Measurements from ENCODE around the gene BRAF.

Gene BRAF

GRCh38 chr7:140873434-140873833 lies 51.3 kb downstream of the BRAF start:
- no peak overlapping the region for H3K27ac ChIP-seq (ENCODE audit: low read depth, low read length)
- H3K4me3 ChIP-seq (ENCODE audit: low read depth, low read length) = no peak overlapping the region
- no peaks in the 10 kb centered on the region for H3K36me3 ChIP-seq (ENCODE audit: control insufficient read depth, insufficient read depth, low read length)
- peaks cover 16% of the 10 kb centered on the region for H3K4me1 ChIP-seq (ENCODE audit: control insufficient read depth, insufficient read depth, low read length)
- no peak overlapping the region for H3K9ac ChIP-seq (ENCODE audit: low read depth, low read length)
- no peaks in the 10 kb centered on the region for H3K9me3 ChIP-seq (ENCODE audit: control insufficient read depth, insufficient read depth, low read length)
- no peaks in the 10 kb centered on the region for H3K27me3 ChIP-seq (ENCODE audit: control insufficient read depth, insufficient read depth, low read length)

- Histone ChIP-seq H3K36me3 (ENCODE audit: control insufficient read depth, insufficient read depth, low read length) (no peaks in the 10 kb centered on the region), H3K9me3 (ENCODE audit: control insufficient read depth, insufficient read depth, low read length) (no peaks in the 10 kb centered on the region), H3K9ac (ENCODE audit: low read depth, low read length) (no peak overlapping the region), H3K4me3 (ENCODE audit: low read depth, low read length) (no peak overlapping the region), H3K4me1 (ENCODE audit: control insufficient read depth, insufficient read depth, low read length) (peaks cover 9% of the 10 kb centered on the region; the same call in 1 of the 2 replicates), H3K27me3 (ENCODE audit: control insufficient read depth, insufficient read depth, low read length) (no peaks in the 10 kb centered on the region), H3K27ac (ENCODE audit: low read depth, low read length) (no peak overlapping the region)
Observed at GRCh38 chr7:140870003-140870402, 54.7 kb downstream of the BRAF start.

- Histone ChIP-seq H3K9ac (ENCODE audit: low read depth, low read length) (no peak overlapping the region), H3K4me3 (ENCODE audit: low read depth, low read length) (no peak overlapping the region), H3K27ac (ENCODE audit: low read depth, low read length) (no peak overlapping the region), H3K9me3 (ENCODE audit: control insufficient read depth, insufficient read depth, low read length) (no peaks in the 10 kb centered on the region), H3K36me3 (ENCODE audit: control insufficient read depth, insufficient read depth, low read length) (no peaks in the 10 kb centered on the region), H3K4me1 (ENCODE audit: control insufficient read depth, insufficient read depth, low read length) (peaks cover 9% of the 10 kb centered on the region; the same call in 1 of the 2 replicates), H3K27me3 (ENCODE audit: control insufficient read depth, insufficient read depth, low read length) (no peaks in the 10 kb centered on the region)
Observed at GRCh38 chr7:140869430-140869829, 55.3 kb downstream of the BRAF start.

DNA sequence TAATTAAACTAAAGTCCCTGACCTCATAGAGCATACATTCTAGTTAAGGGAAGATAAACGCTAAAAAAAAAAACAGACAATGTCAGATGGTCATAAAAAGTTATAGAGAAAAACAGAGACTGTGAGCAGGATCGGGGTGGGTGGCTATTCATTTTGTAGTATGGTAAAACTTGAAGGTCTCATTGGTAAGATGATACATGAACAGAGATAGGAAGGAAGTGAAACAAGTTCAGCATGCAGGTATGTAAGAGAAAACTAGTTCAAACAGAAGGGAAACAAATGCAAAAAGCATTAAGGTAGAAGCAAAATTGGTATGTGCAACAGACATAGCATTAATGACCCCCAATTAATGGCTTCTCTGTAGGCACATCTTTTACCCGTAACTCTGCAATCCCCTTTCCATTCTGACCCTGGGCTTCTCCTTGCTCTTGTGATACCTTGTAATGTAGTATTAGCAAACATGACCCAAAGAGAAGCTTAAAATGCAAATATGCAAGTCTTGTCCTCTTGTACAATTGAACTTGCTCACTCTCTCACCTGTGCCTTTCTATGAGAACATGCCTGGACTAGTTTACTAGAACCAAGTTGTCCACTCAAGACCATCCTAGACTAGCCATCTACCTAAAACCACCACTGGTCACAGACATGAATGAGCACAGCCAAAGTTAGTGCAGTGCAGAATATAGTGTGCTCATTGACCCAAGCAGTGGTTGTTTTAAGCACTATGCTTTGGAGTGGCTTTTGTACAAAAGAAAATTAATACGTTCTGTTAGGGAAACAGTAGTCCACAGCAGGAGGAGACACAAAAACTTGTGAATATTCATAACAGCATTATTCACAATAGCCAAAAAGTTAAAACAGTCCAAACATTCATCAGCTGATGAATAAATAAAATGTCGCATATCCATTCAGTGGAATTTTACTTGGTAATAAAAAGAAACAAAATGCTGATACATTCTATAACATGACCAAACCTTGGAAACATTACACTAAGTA lies 57.0 kb downstream of the BRAF start:
- Histone ChIP-seq H3K36me3 (ENCODE audit: control insufficient read depth, insufficient read depth, low read length) (no peaks in the 10 kb centered on the region), H3K9ac (ENCODE audit: low read depth, low read length) (no peak overlapping the region), H3K9me3 (ENCODE audit: control insufficient read depth, insufficient read depth, low read length) (no peaks in the 10 kb centered on the region), H3K27ac (ENCODE audit: low read depth, low read length) (no peak overlapping the region), H3K4me3 (ENCODE audit: low read depth, low read length) (no peak overlapping the region), H3K27me3 (ENCODE audit: control insufficient read depth, insufficient read depth, low read length) (no peaks in the 10 kb centered on the region), H3K4me1 (ENCODE audit: control insufficient read depth, insufficient read depth, low read length) (peaks cover 9% of the 10 kb centered on the region; the same call in 1 of the 2 replicates)

DNA sequence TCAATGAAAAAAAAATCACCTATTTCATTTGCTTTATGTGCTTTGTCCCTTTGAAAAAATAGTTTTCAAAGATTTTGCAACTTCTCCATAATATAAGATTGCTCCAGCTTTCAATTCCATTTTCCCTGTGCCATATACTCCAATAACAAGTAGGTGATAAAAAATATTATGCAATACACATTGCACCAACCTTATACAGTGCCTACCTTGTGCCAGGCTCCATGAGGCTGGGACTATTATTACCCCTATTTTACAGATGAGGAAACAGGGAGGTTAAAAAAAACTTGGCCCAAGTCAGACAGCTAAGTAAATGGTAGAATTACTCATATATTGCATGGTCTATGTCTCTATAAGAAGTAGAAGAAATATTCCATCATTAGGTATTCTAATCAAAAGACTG lies 57.8 kb downstream of the BRAF start:
- H3K27me3 ChIP-seq (ENCODE audit: control insufficient read depth, insufficient read depth, low read length) = no peaks in the 10 kb centered on the region
- H3K9ac ChIP-seq (ENCODE audit: low read depth, low read length) = no peak overlapping the region
- no peak overlapping the region for H3K27ac ChIP-seq (ENCODE audit: low read depth, low read length)
- H3K36me3 ChIP-seq (ENCODE audit: control insufficient read depth, insufficient read depth, low read length) = no peaks in the 10 kb centered on the region
- H3K9me3 ChIP-seq (ENCODE audit: control insufficient read depth, insufficient read depth, low read length) = no peaks in the 10 kb centered on the region
- H3K4me1 ChIP-seq (ENCODE audit: control insufficient read depth, insufficient read depth, low read length) = peaks cover 9% of the 10 kb centered on the region; the same call in 1 of the 2 replicates
- no peak overlapping the region for H3K4me3 ChIP-seq (ENCODE audit: low read depth, low read length)

- Histone ChIP-seq H3K27me3 (ENCODE audit: control insufficient read depth, insufficient read depth, low read length) (no peaks in the 10 kb centered on the region), H3K4me3 (ENCODE audit: low read depth, low read length) (no peak overlapping the region), H3K27ac (ENCODE audit: low read depth, low read length) (no peak overlapping the region), H3K9me3 (ENCODE audit: control insufficient read depth, insufficient read depth, low read length) (no peaks in the 10 kb centered on the region), H3K36me3 (ENCODE audit: control insufficient read depth, insufficient read depth, low read length) (no peaks in the 10 kb centered on the region), H3K9ac (ENCODE audit: low read depth, low read length) (no peak overlapping the region), H3K4me1 (ENCODE audit: control insufficient read depth, insufficient read depth, low read length) (peaks cover 9% of the 10 kb centered on the region; the same call in 1 of the 2 replicates)
Observed at GRCh38 chr7:140864732-140865131, 60.0 kb downstream of the BRAF start.

- Histone ChIP-seq H3K9me3 (ENCODE audit: control insufficient read depth, insufficient read depth, low read length) (no peaks in the 10 kb centered on the region), H3K36me3 (ENCODE audit: control insufficient read depth, insufficient read depth, low read length) (no peaks in the 10 kb centered on the region), H3K4me3 (ENCODE audit: low read depth, low read length) (no peak overlapping the region), H3K9ac (ENCODE audit: low read depth, low read length) (no peak overlapping the region), H3K27ac (ENCODE audit: low read depth, low read length) (no peak overlapping the region), H3K4me1 (ENCODE audit: control insufficient read depth, insufficient read depth, low read length) (peaks cover 9% of the 10 kb centered on the region; the same call in 1 of the 2 replicates), H3K27me3 (ENCODE audit: control insufficient read depth, insufficient read depth, low read length) (no peaks in the 10 kb centered on the region)
Observed at GRCh38 chr7:140863867-140864266, 60.9 kb downstream of the BRAF start.

- Histone ChIP-seq H3K36me3 (ENCODE audit: control insufficient read depth, insufficient read depth, low read length) (no peaks in the 10 kb centered on the region), H3K27ac (ENCODE audit: low read depth, low read length) (no peak overlapping the region), H3K9ac (ENCODE audit: low read depth, low read length) (no peak overlapping the region), H3K9me3 (ENCODE audit: control insufficient read depth, insufficient read depth, low read length) (no peaks in the 10 kb centered on the region), H3K4me3 (ENCODE audit: low read depth, low read length) (no peak overlapping the region), H3K27me3 (ENCODE audit: control insufficient read depth, insufficient read depth, low read length) (no peaks in the 10 kb centered on the region), H3K4me1 (ENCODE audit: control insufficient read depth, insufficient read depth, low read length) (peaks cover 9% of the 10 kb centered on the region; the same call in 1 of the 2 replicates)
Observed at GRCh38 chr7:140863184-140863583, 61.5 kb downstream of the BRAF start.

DNA sequence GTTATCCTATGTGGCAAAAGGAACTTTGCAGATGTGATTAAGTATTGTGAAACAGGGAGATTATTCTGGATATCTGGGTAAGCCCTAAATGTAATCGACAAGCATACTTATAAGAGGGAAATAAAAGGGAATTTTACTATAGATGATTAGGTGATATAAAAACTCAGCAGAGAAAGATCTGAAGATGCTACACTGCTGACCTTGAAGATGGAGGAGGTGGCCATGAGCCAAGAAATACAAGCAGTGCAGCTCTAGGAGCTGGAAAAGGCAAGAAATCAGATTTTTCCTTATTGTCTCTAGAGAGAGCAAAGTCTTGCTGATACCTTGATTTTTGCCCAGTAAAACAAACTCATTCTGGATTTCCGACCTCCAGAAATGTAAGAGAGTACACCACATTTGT lies 67.7 kb downstream of the BRAF start:
- Histone ChIP-seq H3K4me3 (ENCODE audit: low read depth, low read length) (no peak overlapping the region), H3K4me1 (ENCODE audit: control insufficient read depth, insufficient read depth, low read length) (peaks cover 15% of the 10 kb centered on the region; the same call in 1 of the 2 replicates), H3K27me3 (ENCODE audit: control insufficient read depth, insufficient read depth, low read length) (no peaks in the 10 kb centered on the region), H3K9ac (ENCODE audit: low read depth, low read length) (no peak overlapping the region), H3K9me3 (ENCODE audit: control insufficient read depth, insufficient read depth, low read length) (no peaks in the 10 kb centered on the region), H3K27ac (ENCODE audit: low read depth, low read length) (no peak overlapping the region), H3K36me3 (ENCODE audit: control insufficient read depth, insufficient read depth, low read length) (no peaks in the 10 kb centered on the region)

GRCh38 chr7:140841166-140841715 lies 83.5 kb downstream of the BRAF start:
- H3K36me3 ChIP-seq (ENCODE audit: control insufficient read depth, insufficient read depth, low read length) = peaks cover 7% of the 10 kb centered on the region

DNA sequence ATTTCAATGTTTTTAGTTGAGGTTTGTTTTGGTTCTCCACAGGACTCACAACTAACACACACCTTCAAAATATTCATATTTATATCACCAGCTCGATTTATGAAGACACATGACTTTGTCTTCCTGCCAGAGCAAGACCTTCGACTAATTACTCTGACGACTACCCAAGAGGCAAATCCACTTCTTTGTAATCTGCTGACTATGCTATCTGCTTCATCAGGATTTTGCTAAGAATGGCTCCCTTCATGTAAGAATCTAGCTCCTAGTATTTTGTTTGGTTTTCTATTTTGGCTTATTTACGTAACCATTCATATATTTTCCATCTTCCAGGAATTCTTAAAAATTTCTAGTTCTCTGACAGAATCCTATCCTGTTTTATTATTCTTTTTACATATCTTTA lies 93.0 kb downstream of the BRAF start:
- peaks cover 6% of the 10 kb centered on the region for H3K4me1 ChIP-seq (ENCODE audit: control insufficient read depth, insufficient read depth, low read length)
- no peak overlapping the region for H3K9ac ChIP-seq (ENCODE audit: low read depth, low read length)
- H3K9me3 ChIP-seq (ENCODE audit: control insufficient read depth, insufficient read depth, low read length) = no peaks in the 10 kb centered on the region
- H3K36me3 ChIP-seq (ENCODE audit: control insufficient read depth, insufficient read depth, low read length) = peaks cover 10% of the 10 kb centered on the region
- no peak overlapping the region for H3K27ac ChIP-seq (ENCODE audit: low read depth, low read length)
- H3K4me3 ChIP-seq (ENCODE audit: low read depth, low read length) = no peak overlapping the region
- no peaks in the 10 kb centered on the region for H3K27me3 ChIP-seq (ENCODE audit: control insufficient read depth, insufficient read depth, low read length)

More at GRCh38 chr7:140841166-140841715, 83.5 kb downstream of the BRAF start:
- H3K4me1 ChIP-seq (ENCODE audit: control insufficient read depth, insufficient read depth, low read length) = peaks cover 12% of the 10 kb centered on the region
- H3K9me3 ChIP-seq (ENCODE audit: control insufficient read depth, insufficient read depth, low read length) = no peaks in the 10 kb centered on the region
- no peak overlapping the region for H3K27ac ChIP-seq (ENCODE audit: low read depth, low read length)
- no peaks in the 10 kb centered on the region for H3K27me3 ChIP-seq (ENCODE audit: control insufficient read depth, insufficient read depth, low read length)
- H3K4me3 ChIP-seq (ENCODE audit: low read depth, low read length) = no peak overlapping the region
- H3K9ac ChIP-seq (ENCODE audit: low read depth, low read length) = no peak overlapping the region
